ENCODE measurements around the gene ARFGEF2.
A peak's percentile ranks its signal among the peaks of the same experiment; 100 is the strongest.

Gene ARFGEF2

GRCh38 chr20:48958743-48959142 is 37.2 kb downstream of the ARFGEF2 start:
- H3K4me3 ChIP-seq (ENCODE audit: low read depth, low read length): no peak overlapping the region
- TF ChIP-seq, protein P1, sequence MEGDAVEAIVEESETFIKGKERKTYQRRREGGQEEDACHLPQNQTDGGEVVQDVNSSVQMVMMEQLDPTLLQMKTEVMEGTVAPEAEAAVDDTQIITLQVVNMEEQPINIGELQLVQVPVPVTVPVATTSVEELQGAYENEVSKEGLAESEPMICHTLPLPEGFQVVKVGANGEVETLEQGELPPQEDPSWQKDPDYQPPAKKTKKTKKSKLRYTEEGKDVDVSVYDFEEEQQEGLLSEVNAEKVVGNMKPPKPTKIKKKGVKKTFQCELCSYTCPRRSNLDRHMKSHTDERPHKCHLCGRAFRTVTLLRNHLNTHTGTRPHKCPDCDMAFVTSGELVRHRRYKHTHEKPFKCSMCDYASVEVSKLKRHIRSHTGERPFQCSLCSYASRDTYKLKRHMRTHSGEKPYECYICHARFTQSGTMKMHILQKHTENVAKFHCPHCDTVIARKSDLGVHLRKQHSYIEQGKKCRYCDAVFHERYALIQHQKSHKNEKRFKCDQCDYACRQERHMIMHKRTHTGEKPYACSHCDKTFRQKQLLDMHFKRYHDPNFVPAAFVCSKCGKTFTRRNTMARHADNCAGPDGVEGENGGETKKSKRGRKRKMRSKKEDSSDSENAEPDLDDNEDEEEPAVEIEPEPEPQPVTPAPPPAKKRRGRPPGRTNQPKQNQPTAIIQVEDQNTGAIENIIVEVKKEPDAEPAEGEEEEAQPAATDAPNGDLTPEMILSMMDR (conservative IDR thresholded peaks at IDR 0.05; ENCODE audit: low read depth, low read length): no peak
- DNase-seq (ENCODE audit: low read depth): no peak

GRCh38 chr20:48959899-48960550 is 38.5 kb downstream of the ARFGEF2 start:
- TF ChIP-seq, protein P1 (conservative IDR thresholded peaks at IDR 0.05; ENCODE audit: low read depth, low read length): no peak
- DNase-seq (ENCODE audit: low read depth): peak; percentile 59

DNA sequence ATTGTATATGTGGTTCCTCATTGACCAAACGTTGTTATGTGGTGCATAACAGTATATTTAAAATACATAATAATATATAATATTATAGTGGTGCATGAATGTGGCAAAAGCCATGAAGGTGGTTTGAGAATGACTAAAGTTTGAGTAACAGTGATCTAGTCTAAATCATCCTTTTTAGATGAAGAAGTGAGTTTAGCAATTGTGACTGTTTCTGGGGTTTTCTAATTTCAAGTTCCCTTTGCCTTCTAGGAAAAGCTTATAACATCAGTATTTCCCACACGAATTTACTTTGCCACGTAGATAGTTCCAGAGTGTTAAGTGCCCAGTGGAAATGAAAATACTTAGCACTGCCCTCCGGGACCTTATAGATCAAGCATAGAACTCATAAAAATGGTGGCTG is 40.9 kb downstream of the ARFGEF2 start:
- TF ChIP-seq, protein P1 (conservative IDR thresholded peaks at IDR 0.05; ENCODE audit: low read depth, low read length): no peak
- DNase-seq (ENCODE audit: low read depth): no peak
- no peak overlapping the region for H3K4me3 ChIP-seq (ENCODE audit: low read depth, low read length)

More at GRCh38 chr20:48959899-48960550, 38.5 kb downstream of the ARFGEF2 start:
- H3K4me3 ChIP-seq (ENCODE audit: low read depth, low read length): no peak overlapping the region

DNA sequence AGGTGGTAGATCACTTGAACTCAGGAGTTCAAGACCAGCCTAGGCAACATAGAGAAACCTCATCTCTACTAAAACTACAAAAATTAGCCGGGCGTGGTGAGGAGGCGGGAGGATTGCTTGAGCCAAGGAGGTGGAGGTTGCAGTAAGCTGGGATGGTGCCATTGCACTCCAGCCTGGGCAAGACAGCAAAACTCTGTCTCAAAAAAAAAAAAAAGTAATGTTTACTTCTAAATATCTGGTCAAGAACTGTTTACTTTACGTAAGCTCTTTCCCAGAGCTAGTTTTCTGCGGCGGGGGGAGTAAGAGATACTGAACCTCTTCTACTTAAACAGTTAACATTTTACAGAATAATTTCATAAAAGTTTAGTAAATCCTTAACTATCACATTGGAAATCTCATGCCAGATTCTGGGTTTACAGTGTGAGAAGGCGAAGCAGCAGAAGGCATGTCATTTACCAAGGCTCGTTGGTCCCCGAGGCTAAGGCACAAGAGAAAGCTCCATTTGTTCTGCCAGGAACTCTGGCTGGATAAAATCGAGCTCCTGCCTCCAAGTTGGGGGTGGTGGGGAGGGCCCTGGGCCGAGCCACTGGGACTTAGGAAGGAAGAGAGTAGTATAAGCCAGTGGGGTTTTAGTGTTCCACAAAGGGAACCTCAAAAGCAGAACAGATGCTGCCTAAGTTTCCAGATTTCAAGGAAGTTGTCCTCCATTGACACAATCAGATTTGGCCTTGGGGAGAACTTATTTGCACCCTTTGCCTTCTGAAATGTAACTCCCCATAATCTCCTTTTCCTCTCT is 41.7 kb downstream of the ARFGEF2 start:
- H3K4me3 ChIP-seq (ENCODE audit: low read depth, low read length): no peak overlapping the region
- TF ChIP-seq, protein P1 (conservative IDR thresholded peaks at IDR 0.05; ENCODE audit: low read depth, low read length): no peak
- no peak for DNase-seq (ENCODE audit: low read depth)

DNA sequence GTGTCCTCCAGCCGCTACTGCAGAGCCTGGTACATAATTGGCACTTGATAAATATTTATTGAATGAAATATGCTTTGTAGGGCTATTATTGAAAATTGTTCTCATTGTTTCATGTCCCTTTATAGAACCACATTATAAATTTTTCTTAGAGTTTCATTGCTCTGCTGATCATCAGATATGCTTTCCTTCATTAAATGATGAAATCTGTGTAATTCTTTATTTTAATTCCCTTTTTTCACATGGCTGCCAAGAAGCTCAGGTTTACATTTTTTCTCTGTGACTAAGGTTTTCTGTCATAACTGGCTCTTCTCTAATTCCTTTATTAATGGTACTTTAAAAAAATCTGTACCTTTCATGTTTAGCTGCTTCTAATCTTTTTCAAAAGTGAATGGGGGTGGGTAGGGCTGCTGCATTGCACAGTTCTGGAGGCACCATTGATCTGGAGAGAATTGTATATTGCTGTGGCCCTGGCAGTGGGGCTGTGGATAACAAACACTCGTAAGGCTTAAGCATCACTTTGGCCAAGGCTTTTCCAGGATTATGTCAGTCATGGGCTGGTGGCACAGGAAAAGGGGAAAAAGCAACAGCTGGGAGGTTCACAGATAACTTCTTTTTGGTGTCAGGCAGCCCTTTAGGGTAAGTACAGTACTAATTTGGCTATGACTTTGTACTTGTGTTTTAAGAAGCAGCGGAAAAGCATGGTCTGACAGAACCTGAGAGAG is 43.8 kb downstream of the ARFGEF2 start:
- H3K4me3 ChIP-seq (ENCODE audit: low read depth, low read length): no peak overlapping the region
- TF ChIP-seq, protein P1 (conservative IDR thresholded peaks at IDR 0.05; ENCODE audit: low read depth, low read length): no peak
- peak; percentile 46 for DNase-seq (ENCODE audit: low read depth)

GRCh38 chr20:48970681-48971365 is 49.3 kb downstream of the ARFGEF2 start:
- H3K4me3 ChIP-seq (ENCODE audit: low read depth, low read length): no peak overlapping the region
- TF ChIP-seq, protein P1 (conservative IDR thresholded peaks at IDR 0.05; ENCODE audit: low read depth, low read length): no peak
- no peak for DNase-seq (ENCODE audit: low read depth)

Measured in choroid plexus epithelial cell (primary cell).